Stimulated activated CD4-positive, alpha-beta T cell treated with anti-CD3 and anti-CD28 coated beads, Interleukin-2, amount 100 ng/mL, for 48 hours (primary cell): ENCODE data around the gene ELF3.
"Not testable (repeated sequence)": the region's sequence is repeated elsewhere in the genome, so short reads cannot be mapped to it uniquely, and the experiment has no call there.

Experiments used
- DNase-seq, 2 donors: peaks; one replicate each; pipeline ENCODE4 v3.0.0-alpha.2; 2020

ELF3 gene

GRCh38 chr1:202009326-202010179 lies 834 bp upstream of the ELF3 start:
- DNase-seq: peak; percentile 64 to 71

- no peak for DNase-seq
Observed at GRCh38 chr1:202011994-202012393, 1.6 kb downstream of the ELF3 start.

GRCh38 chr1:202012544-202013478 lies 2.4 kb downstream of the ELF3 start:
- DNase-seq: no peak

- no peak for DNase-seq
Observed at GRCh38 chr1:202013603-202014002, 3.2 kb downstream of the ELF3 start.

- no peak for DNase-seq
Observed at GRCh38 chr1:202014060-202014459, 3.7 kb downstream of the ELF3 start.

- DNase-seq: no peak
Observed at GRCh38 chr1:202014915-202015661, 4.7 kb downstream of the ELF3 start.

GRCh38 chr1:202015662-202015937 lies 5.2 kb downstream of the ELF3 start:
- no peak for DNase-seq

- no peak for DNase-seq
Observed at GRCh38 chr1:202016022-202016810, 5.8 kb downstream of the ELF3 start.

- DNase-seq: no peak
Observed at GRCh38 chr1:202016811-202017748, 6.7 kb downstream of the ELF3 start.

GRCh38 chr1:202017749-202018467 lies 7.5 kb downstream of the ELF3 start:
- DNase-seq: no peak

- DNase-seq: no peak
Observed at GRCh38 chr1:202018468-202019234, 8.3 kb downstream of the ELF3 start.

- not testable (repeated sequence) for DNase-seq
Observed at GRCh38 chr1:202019235-202019558, 8.8 kb downstream of the ELF3 start.

- DNase-seq: no peak
Observed at GRCh38 chr1:202023001-202023433, 12.6 kb downstream of the ELF3 start.

GRCh38 chr1:202029171-202029665 lies 18.8 kb downstream of the ELF3 start:
- no peak for DNase-seq

GRCh38 chr1:202029727-202030126 lies 19.3 kb downstream of the ELF3 start:
- DNase-seq: no peak

- DNase-seq: no peak
Observed at GRCh38 chr1:202031796-202032195, 21.4 kb downstream of the ELF3 start.

GRCh38 chr1:202034149-202034682 lies 23.8 kb downstream of the ELF3 start:
- DNase-seq: no peak

- no peak for DNase-seq
Observed at GRCh38 chr1:202034683-202035462, 24.5 kb downstream of the ELF3 start.
